Neuron (in vitro differentiated cells): ENCODE results near the gene CBY1.
A peak's percentile ranks its signal among the peaks of the same experiment; 100 is the strongest.
"Not testable (repeated sequence)": the region's sequence is repeated elsewhere in the genome, so short reads cannot be mapped to it uniquely, and the experiment has no call there.

Source experiments
- H2AFZ ChIP-seq: one replicate; pipeline ENCODE4 v1.6.1; 2013; ENCODE audit warnings: low read depth, mild to moderate bottlenecking, inconsistent platforms, low read length, moderate library complexity
- H3K27me3 ChIP-seq: one replicate; pipeline ENCODE4 v1.6.1; 2013; ENCODE audit warnings: low read length; ENCODE audit not compliant: insufficient read depth
- H3K36me3 ChIP-seq: one replicate; pipeline ENCODE4 v1.6.1; 2013; ENCODE audit warnings: low read length; ENCODE audit not compliant: insufficient read depth
- H3K4me1 ChIP-seq: one replicate; pipeline ENCODE4 v1.6.1; 2013; ENCODE audit warnings: low read length; ENCODE audit not compliant: insufficient read depth
- H3K4me3 ChIP-seq: 2 replicates; pipeline ENCODE4 v1.5.1; 2013; ENCODE audit warnings: mild to moderate bottlenecking, low read length, moderate library complexity
- H3K9me3 ChIP-seq: one replicate; pipeline ENCODE4 v1.6.1; 2013; ENCODE audit warnings: low read length

Gene CBY1

DNA sequence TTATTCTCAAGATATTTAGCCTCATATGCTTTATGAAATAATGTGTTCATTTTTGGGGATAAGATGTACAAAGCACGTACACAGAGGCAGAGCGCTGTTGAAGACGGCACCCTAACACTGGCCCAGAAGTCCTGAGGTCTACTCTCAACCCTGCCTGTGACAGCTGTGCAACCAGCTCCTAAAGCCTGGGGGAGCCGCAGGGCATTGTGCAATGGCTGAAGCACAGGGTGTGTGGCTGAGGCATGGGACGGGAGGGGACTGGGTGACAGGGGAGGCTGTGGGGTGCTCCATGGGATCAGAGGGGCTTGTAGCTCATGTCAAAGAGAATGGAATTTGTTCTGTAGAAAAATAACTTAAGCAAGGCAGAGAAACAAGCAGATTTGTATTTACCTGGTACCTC lies 28.0 kb upstream of the CBY1 start:
- Histone ChIP-seq H3K4me1 (no peaks in the 10 kb centered on the region), H3K27me3 (no peaks in the 10 kb centered on the region), H2AFZ (no peak overlapping the region), H3K9me3 (no peaks in the 10 kb centered on the region), H3K36me3 (peaks cover 55% of the 10 kb centered on the region), H3K4me3 (no peak overlapping the region)

DNA sequence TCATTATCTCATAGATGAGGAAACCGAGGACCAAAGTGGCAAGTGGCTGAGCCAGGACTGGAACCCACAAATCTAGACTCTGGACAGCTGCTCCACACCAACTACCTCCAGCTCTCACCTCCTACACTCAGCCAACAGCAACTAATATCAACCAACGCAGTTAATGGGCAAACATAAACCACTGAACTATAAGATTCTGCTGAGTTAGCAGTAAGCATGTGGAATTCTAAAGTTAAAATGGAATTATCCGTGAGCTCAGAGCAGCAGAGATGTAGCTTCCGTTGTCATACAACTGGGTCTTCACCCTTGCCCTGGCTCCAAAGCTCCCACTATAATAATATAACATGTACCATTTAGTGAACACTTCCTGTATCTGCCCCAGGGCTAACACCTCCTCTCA lies 27.3 kb upstream of the CBY1 start:
- Histone ChIP-seq H3K9me3 (no peaks in the 10 kb centered on the region), H2AFZ (no peak overlapping the region), H3K4me3 (no peak overlapping the region), H3K36me3 (peaks cover 53% of the 10 kb centered on the region), H3K4me1 (no peaks in the 10 kb centered on the region), H3K27me3 (no peaks in the 10 kb centered on the region)

GRCh38 chr22:38631724-38632123 lies 24.7 kb upstream of the CBY1 start:
- H3K4me3 ChIP-seq, result no peak overlapping the region
- peaks cover 60% of the 10 kb centered on the region for H3K36me3 ChIP-seq

DNA sequence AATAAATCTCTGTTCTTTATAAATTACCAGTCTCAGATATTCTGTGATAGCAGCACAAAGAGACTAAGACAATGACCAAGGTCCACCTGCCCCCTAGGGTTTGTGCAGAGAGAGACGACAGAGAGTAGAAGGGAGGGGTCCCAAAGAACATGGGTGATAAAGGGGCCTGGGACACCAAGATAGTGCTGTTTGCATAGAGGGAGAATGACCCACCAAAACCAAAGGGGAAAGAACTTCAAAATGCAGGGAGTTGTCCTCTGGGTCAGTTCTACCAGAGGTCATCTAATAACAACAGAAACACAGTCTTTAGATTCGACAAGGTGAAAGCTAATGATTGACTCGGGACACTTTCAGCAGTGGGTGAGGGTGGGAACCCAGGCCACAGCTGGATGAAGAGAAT lies 23.9 kb upstream of the CBY1 start:
- Histone ChIP-seq H3K36me3 (peaks cover 63% of the 10 kb centered on the region), H3K4me1 (no peaks in the 10 kb centered on the region), H3K9me3 (no peaks in the 10 kb centered on the region)

More at GRCh38 chr22:38631724-38632123, 24.7 kb upstream of the CBY1 start:
- Histone ChIP-seq H3K27me3 (no peaks in the 10 kb centered on the region), H2AFZ (no peak overlapping the region), H3K4me1 (no peaks in the 10 kb centered on the region), H3K9me3 (no peaks in the 10 kb centered on the region)

DNA sequence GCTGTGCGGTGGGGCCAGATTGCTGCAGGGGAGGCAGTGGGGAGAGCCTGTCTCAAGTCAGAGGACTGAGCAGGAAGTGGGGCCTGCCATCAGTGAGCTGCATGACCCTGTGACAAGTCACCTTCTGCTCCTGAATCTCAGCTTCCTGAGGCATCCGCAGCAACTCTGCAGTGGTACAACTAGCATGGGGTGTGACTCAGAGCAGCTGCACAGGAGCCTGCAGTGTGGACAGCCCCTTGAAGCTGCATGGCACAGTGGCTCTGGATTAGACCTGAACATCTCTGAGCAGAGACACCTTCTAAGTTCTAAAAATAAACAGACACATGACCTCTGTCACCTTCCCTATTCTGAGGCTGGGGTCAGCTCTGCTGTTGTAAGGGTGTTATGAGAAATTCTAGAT lies 18.2 kb upstream of the CBY1 start:
- H3K27me3 ChIP-seq, result no peaks in the 10 kb centered on the region
- H3K9me3 ChIP-seq, result no peaks in the 10 kb centered on the region
- no peak overlapping the region for H3K4me3 ChIP-seq
- no peaks in the 10 kb centered on the region for H3K4me1 ChIP-seq
- H2AFZ ChIP-seq, result no peak overlapping the region
- peaks cover 55% of the 10 kb centered on the region for H3K36me3 ChIP-seq

More for the DNA sequence above, 23.9 kb upstream of the CBY1 start:
- Histone ChIP-seq H3K4me3 (no peak overlapping the region), H3K27me3 (no peaks in the 10 kb centered on the region), H2AFZ (no peak overlapping the region)

GRCh38 chr22:38638728-38639127 lies 17.7 kb upstream of the CBY1 start:
- peaks cover 58% of the 10 kb centered on the region for H3K36me3 ChIP-seq
- no peak overlapping the region for H2AFZ ChIP-seq
- H3K4me1 ChIP-seq, result no peaks in the 10 kb centered on the region
- H3K9me3 ChIP-seq, result no peaks in the 10 kb centered on the region
- H3K27me3 ChIP-seq, result no peaks in the 10 kb centered on the region
- no peak overlapping the region for H3K4me3 ChIP-seq

- no peak overlapping the region for H2AFZ ChIP-seq
- H3K4me3 ChIP-seq, result no peak overlapping the region
- no peaks in the 10 kb centered on the region for H3K27me3 ChIP-seq
- no peaks in the 10 kb centered on the region for H3K4me1 ChIP-seq
- H3K36me3 ChIP-seq, result peaks cover 44% of the 10 kb centered on the region
- H3K9me3 ChIP-seq, result no peaks in the 10 kb centered on the region
These were observed 14.9 kb upstream of the CBY1 start for GRCh38 chr22:38641476-38642040.

GRCh38 chr22:38644245-38644644 lies 12.2 kb upstream of the CBY1 start:
- not testable (repeated sequence) for H3K4me1 ChIP-seq, H3K27me3 ChIP-seq, H2AFZ ChIP-seq, H3K4me3 ChIP-seq, H3K9me3 ChIP-seq
- peaks cover 35% of the 10 kb centered on the region for H3K36me3 ChIP-seq

- Histone ChIP-seq H3K9me3 (no peaks in the 10 kb centered on the region), H3K4me1 (no peaks in the 10 kb centered on the region), H2AFZ (no peak overlapping the region), H3K4me3 (no peak overlapping the region), H3K36me3 (peaks cover 40% of the 10 kb centered on the region), H3K27me3 (no peaks in the 10 kb centered on the region)
These were observed 11.0 kb upstream of the CBY1 start for GRCh38 chr22:38645430-38645829.

DNA sequence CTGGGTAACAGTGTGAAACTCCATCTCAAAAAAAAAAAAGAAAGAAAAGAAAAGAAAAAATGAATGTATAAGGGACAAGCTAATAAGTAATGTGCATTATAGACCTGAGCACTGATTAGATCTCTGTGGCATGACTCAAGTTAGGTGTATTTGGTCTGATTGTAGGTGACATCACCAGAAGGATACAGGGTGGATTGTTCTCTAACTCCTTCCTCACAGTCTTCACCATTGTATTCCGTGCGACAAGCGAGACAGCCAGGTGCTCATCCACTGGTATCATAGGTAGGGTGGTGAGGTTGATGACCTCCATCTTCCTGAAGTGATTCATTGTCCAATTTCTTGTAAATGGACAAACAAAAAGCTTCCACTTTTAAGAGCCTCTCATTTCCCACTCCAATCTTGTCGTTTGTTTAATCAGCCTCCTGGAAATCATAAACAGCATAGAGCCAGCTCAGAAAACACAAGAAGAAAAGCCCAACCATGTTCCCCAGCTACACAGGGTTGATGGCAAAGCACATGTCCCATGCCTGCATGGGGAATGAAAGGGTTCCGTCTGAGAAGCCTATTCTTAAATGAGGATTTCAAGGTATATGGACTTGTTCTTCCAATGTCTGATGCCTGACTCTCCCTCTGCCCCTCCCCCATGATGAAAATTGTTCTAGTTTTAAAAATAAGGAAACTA lies 6.5 kb upstream of the CBY1 start:
- H3K4me1 ChIP-seq, result no peaks in the 10 kb centered on the region
- H3K9me3 ChIP-seq, result peaks cover 3% of the 10 kb centered on the region
- H2AFZ ChIP-seq, result no peak overlapping the region
- H3K4me3 ChIP-seq, result no peak overlapping the region
- H3K27me3 ChIP-seq, result no peaks in the 10 kb centered on the region
- peaks cover 23% of the 10 kb centered on the region for H3K36me3 ChIP-seq

GRCh38 chr22:38652859-38653258 lies 3.6 kb upstream of the CBY1 start:
- H3K36me3 ChIP-seq, result peaks cover 13% of the 10 kb centered on the region
- no peak overlapping the region for H2AFZ ChIP-seq
- H3K4me1 ChIP-seq, result peaks cover 8% of the 10 kb centered on the region
- peaks cover 3% of the 10 kb centered on the region for H3K9me3 ChIP-seq
- H3K4me3 ChIP-seq, result no peak overlapping the region
- H3K27me3 ChIP-seq, result no peaks in the 10 kb centered on the region

DNA sequence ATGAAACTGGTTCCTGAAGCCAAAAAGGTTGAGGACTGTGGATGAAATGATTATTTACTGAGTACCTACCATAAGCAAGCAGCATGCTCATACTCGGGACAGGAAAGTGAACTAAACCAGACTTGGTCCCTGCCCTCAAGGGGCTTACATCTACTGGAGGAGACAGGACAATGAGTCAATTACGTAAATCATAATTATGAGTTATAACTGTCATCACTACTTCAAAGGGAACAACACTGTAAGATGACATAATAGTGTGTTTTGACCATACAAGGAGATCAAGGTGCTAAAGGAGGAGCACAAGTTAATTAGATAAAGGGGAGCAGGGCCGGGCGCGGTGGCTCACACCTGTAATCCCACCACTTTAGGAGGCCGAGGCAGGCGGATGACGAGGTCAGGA lies 2.7 kb upstream of the CBY1 start:
- no peaks in the 10 kb centered on the region for H3K27me3 ChIP-seq
- no peak overlapping the region for H3K4me3 ChIP-seq
- peaks cover 11% of the 10 kb centered on the region for H3K4me1 ChIP-seq
- peaks cover 3% of the 10 kb centered on the region for H3K9me3 ChIP-seq
- no peak overlapping the region for H2AFZ ChIP-seq
- H3K36me3 ChIP-seq, result peaks cover 11% of the 10 kb centered on the region

- Histone ChIP-seq H3K9me3 (peaks cover 3% of the 10 kb centered on the region), H3K27me3 (no peaks in the 10 kb centered on the region), H3K4me3 (peak overlapping the region; percentile 92), H3K36me3 (peaks cover 4% of the 10 kb centered on the region), H3K4me1 (peaks cover 11% of the 10 kb centered on the region), H2AFZ (peak overlapping the region; percentile 79)
These were observed 751 bp upstream of the CBY1 start for GRCh38 chr22:38655519-38656255.
